ENCODE measurements around the gene TMPRSS5. TPM values are rescaled to one million over a fixed set of nuclear protein-coding genes. Genes with fewer than 3 reads are reported as not detected.

The TMPRSS5 gene
- total and polyA plus RNA-seq, 2 of the 8 experiments (the other 6 are each of a cell fraction or from before 2014, with no cell fraction given): 0.54 to 0.78 TPM

DNA sequence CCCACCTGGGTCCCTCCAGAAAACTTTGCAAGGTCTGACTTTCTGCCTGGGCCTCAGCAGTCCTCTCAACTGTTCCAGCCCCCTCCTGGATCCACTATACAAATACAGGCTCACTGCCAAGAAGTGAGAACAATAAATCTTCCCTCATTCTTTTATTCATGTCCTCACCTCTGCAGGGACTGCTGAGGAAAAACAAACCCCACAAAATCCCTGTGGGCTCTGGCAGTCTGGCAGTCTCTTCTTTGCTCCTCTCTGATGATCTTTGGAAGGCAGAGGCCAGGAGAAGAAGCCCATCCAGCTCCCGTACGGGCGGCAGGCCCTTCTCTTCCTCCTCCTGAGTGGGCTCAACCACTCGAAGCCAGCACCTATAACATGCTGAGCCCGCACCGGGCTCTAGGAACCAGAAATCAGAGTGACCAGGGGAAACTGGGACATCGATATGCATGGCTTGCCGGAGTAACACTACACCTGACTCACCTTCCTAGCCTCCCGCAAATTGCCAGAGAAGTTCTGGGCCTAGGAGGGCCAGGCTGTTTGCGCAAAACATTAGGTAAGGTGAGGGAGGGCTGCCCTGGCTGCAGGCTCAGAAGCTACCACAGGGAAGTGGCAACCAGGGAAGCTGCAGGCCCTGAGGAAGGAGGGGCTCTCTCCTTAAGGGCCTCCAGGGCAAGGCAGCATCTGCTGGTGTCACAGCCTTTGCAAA, 24.2 kb downstream of the TMPRSS5 start:
- Histone ChIP-seq H3K79me2 (ENCODE audit: control insufficient read depth in 1 of 2, insufficient read depth in 2 of 2, low read length in 2 of 2) (no peaks in the 10 kb centered on the region), H3K4me1 (replicated peaks in 1 of 4; ENCODE audit: control insufficient read depth in 3 of 4, insufficient read depth in 4 of 4, low read length in 3 of 4) (peaks cover 0 to 4% (median 0%) of the 10 kb centered on the region in 4 experiments; a peak in 1 of 7 replicates), H3K14ac (ENCODE audit: insufficient read length) (no peak overlapping the region), H3K27me3 (replicated peaks in 1 of 4; ENCODE audit: control insufficient read depth in 3 of 4, extremely low read depth in 1 of 4, insufficient read depth in 3 of 4, low read length in 3 of 4) (no peaks in the 10 kb centered on the region), H3K56ac (replicated peaks; ENCODE audit: insufficient read length, low read depth, low read length) (no peak overlapping the region), H2BK5ac (ENCODE audit: low read depth, low read length) (no peak overlapping the region), H4K8ac (ENCODE audit: extremely low read depth, insufficient read depth, low read length) (no peak overlapping the region; the same call in 1 of the 2 replicates), H2AFZ (ENCODE audit: low read length) (no peak overlapping the region), H3K27ac (ENCODE audit: low read depth, low read length) (no peak overlapping the region), H2BK120ac (replicated peaks; ENCODE audit: low read depth, low read length) (no peak overlapping the region), H4K91ac (replicated peaks; ENCODE audit: insufficient read length, low read length) (no peak overlapping the region), H3K4me2 (ENCODE audit: insufficient read depth in 1 of 2, low read depth in 2 of 2, low read length in 2 of 2) (no peak overlapping the region), H2BK20ac (ENCODE audit: low read length) (no peak overlapping the region), H3K18ac (ENCODE audit: extremely low read depth, low read length) (no peak overlapping the region), H4K20me1 (replicated peaks in 1 of 2; ENCODE audit: control insufficient read depth in 1 of 2, insufficient read depth in 2 of 2, low read length in 2 of 2) (no peaks in the 10 kb centered on the region), H2BK12ac (ENCODE audit: low read depth, low read length) (no peak overlapping the region), H2AK5ac (ENCODE audit: low read depth, low read length) (no peak overlapping the region), H3K36me3 (ENCODE audit: control insufficient read depth in 2 of 4, insufficient read depth in 4 of 4, low read length in 3 of 4) (no peaks in the 10 kb centered on the region), H2BK15ac (ENCODE audit: low read length) (no peak overlapping the region), H4K5ac (ENCODE audit: insufficient read length, low read depth, low read length) (no peak overlapping the region), H3K4me3 (ENCODE audit: extremely low read depth in 1 of 4, insufficient read depth in 2 of 4, low read depth in 3 of 4, low read length in 4 of 4) (no peak overlapping the region), H3K23ac (ENCODE audit: insufficient read length) (no peak overlapping the region), H3K9ac (replicated peaks in 1 of 4; ENCODE audit: extremely low read depth in 1 of 4, low read depth in 3 of 4, low read length in 3 of 4) (no peak overlapping the region), H3K23me2 (ENCODE audit: low read depth, low read length) (no peaks in the 10 kb centered on the region), H3K4ac (replicated peaks; ENCODE audit: insufficient read length, low read depth, low read length) (no peak overlapping the region), H3K9me3 (ENCODE audit: insufficient read depth in 2 of 2, low read depth in 1 of 2, low read length in 1 of 2) (no peaks in the 10 kb centered on the region), H3K79me1 (ENCODE audit: low read depth, low read length) (no peaks in the 10 kb centered on the region)
- ChIA-PET POLR2A (ENCODE audit: partially characterized antibody) (no interaction called here), CTCF (ENCODE audit: partially characterized antibody) (interaction anchor here (1.5 kb wide), 1 partner anchor 149 kb away, joined by 3 read pairs; no protein-coding TSS in a partner anchor)
- DNase-seq (ENCODE audit: low read depth in 1 of 2, low spot score in 2 of 2) (peak in 1 of 2 experiments; percentile 44), FAIRE-seq (no peak)
- WGBS, 2 experiments (ENCODE audit: extremely low coverage in 1 of 2, insufficient coverage in 1 of 2, insufficient read length in 1 of 2, insufficient replicate concordance in 2 of 2, low coverage in 1 of 2, low lambda C conversion rate in 2 of 2, missing lambda C conversion rate in 1 of 2): 93% methylated on average over 10 of the region's 10 CpGs; no CpG with 5 or more reads in 1 of the 2 experiments
- TF ChIP-seq TAF1 (IDR thresholded peaks at IDR 0.05; ENCODE audit: low read depth, low read length) (no peak), GABPA (IDR thresholded peaks at IDR 0.05; ENCODE audit: borderline replicate concordance, insufficient read depth, low read length) (no peak), BRCA1 (IDR thresholded peaks at IDR 0.05; ENCODE audit: low read depth, low read length) (no peak)
